ENCODE results near the gene ACSF3. TPM values are rescaled to one million over a fixed set of nuclear protein-coding genes. Genes with fewer than 3 reads are reported as not detected.
"Not testable (repeated sequence)": the region's sequence is repeated elsewhere in the genome, so short reads cannot be mapped to it uniquely, and the experiment has no call there.

Gene ACSF3
- total RNA-seq, 3 donors from 2014 or later, result 44.7 to 77.8 (median 49.6) TPM

DNA sequence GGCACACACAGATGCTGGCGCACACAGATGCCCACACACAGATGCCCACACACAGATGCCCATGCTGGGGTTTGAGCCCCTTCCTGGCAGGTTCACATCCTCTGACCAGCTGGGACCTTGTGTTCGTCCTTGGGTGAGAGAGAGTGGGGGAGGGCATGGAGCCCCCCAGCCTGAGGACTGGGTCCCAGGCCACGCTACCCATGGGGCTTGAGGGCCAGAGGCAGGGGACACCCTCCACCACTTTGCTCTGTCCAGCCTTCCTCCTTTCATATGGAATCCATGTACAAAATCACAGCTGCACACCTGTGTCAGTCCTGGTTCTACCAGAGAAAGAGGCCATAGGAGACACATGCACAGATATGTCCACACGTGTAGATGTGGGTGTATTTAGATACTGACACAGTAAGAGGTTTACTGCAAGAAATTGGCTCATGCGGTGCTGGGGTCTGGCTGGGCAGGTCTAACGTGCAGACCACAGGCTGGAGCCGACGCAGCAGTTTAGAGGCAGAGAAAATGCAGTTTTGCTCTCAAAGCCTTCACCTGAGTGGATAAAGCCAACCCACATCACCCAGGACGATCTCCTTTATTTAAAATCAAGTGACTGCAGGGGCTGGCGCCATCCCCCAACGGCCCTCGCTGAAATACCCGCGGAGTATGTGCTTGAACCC lies 95.8 kb downstream of the ACSF3 start:
- no peak overlapping the region for H3K4me3 ChIP-seq
- H3K4me1 ChIP-seq (ENCODE audit: low read depth), result no peaks in the 10 kb centered on the region
- H3K36me3 ChIP-seq (ENCODE audit: low read depth), result no peaks in the 10 kb centered on the region
- no peaks in the 10 kb centered on the region for H3K9me3 ChIP-seq
- DNase-seq, result peak in 1 of 3 donors; percentile 22
- TF ChIP-seq, protein P1, sequence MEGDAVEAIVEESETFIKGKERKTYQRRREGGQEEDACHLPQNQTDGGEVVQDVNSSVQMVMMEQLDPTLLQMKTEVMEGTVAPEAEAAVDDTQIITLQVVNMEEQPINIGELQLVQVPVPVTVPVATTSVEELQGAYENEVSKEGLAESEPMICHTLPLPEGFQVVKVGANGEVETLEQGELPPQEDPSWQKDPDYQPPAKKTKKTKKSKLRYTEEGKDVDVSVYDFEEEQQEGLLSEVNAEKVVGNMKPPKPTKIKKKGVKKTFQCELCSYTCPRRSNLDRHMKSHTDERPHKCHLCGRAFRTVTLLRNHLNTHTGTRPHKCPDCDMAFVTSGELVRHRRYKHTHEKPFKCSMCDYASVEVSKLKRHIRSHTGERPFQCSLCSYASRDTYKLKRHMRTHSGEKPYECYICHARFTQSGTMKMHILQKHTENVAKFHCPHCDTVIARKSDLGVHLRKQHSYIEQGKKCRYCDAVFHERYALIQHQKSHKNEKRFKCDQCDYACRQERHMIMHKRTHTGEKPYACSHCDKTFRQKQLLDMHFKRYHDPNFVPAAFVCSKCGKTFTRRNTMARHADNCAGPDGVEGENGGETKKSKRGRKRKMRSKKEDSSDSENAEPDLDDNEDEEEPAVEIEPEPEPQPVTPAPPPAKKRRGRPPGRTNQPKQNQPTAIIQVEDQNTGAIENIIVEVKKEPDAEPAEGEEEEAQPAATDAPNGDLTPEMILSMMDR (IDR thresholded peaks at IDR 0.05), result no peak
- intact Hi-C loops (cut with DNase I, micrococcal nuclease), result no loop called here
- no peak for ATAC-seq

DNA sequence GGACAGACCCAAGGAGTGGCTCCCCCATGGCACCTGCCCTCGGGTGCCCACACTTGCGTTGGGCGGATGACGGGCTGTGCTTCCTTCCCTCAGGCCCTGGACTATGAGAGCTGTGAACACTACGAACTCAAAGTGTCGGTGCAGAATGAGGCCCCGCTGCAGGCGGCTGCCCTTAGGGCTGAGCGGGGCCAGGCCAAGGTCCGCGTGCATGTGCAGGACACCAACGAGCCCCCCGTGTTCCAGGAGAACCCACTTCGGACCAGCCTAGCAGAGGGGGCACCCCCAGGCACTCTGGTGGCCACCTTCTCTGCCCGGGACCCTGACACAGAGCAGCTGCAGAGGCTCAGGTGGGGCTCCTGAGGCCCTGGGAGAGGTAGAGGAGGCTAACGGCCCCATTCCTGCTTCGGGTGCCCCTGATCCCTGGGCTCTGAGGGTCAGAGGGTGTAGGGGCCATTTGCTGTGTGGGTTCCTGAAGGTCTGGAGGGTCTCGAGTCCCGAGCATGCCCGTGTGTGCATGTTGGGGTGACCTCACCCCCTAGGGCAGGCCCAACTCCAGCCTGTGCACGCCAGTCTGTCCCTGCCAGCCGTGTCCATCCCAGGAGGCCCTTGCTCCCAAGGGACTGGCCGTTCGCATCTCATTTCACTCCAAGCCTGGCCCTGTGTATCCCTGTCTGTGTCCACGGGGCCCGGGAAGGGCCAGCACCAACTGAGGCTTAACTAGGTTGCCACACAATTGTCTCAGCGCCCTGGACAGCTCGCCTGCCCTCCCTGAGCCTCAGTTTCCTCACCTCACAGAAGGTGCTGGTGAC lies 96.7 kb downstream of the ACSF3 start:
- peak in 2 of 3 donors; percentile 18 to 50 for DNase-seq
- Histone ChIP-seq H3K9me3 (no peaks in the 10 kb centered on the region), H3K4me1 (ENCODE audit: low read depth) (no peaks in the 10 kb centered on the region), H3K4me3 (no peak overlapping the region), H3K36me3 (ENCODE audit: low read depth) (no peaks in the 10 kb centered on the region)
- TF ChIP-seq, protein P1 (IDR thresholded peaks at IDR 0.05), result no peak
- intact Hi-C loops (cut with DNase I, micrococcal nuclease), result no loop called here
- ATAC-seq, result no peak

DNA sequence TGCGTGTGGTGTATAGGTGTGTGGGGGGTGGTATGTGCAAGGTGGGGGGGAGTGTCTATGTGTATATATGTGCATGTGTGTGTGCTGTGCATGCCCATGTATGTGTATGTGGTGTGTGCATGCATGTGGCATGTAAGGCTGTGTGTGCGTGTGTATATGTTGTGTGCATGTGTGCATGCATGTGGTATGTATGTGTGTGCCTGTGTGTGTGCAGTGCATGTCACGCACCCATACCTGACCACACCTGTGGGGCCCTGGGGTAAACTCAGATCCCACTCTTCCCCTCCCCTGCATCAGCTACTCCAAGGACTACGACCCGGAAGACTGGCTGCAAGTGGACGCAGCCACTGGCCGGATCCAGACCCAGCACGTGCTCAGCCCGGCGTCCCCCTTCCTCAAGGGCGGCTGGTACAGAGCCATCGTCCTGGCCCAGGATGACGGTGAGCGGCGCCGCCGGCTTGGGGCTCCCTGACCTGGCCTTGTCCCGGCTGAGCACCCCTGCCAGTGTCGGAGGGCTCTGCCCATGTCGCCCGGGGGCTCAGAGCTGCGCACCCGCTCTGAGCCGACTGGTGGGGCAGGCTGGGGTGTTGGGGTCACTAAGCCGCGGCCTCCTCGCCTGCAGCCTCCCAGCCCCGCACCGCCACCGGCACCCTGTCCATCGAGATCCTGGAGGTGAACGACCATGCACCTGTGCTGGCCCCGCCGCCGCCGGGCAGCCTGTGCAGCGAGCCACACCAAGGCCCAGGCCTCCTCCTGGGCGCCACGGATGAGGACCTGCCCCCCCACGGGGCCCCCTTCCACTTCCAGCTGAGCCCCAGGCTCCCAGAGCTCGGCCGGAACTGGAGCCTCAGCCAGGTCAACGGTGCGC lies 97.6 kb downstream of the ACSF3 start:
- H3K36me3 ChIP-seq (ENCODE audit: low read depth), result no peaks in the 10 kb centered on the region
- no peaks in the 10 kb centered on the region for H3K4me1 ChIP-seq (ENCODE audit: low read depth)
- H3K9me3 ChIP-seq, result no peaks in the 10 kb centered on the region
- H3K4me3 ChIP-seq, result no peak overlapping the region
- no peak for ATAC-seq
- TF ChIP-seq, protein P1 (IDR thresholded peaks at IDR 0.05), result no peak
- intact Hi-C loops (cut with DNase I, micrococcal nuclease), result no loop called here
- peak in 2 of 3 donors; percentile 38 to 53 for DNase-seq

DNA sequence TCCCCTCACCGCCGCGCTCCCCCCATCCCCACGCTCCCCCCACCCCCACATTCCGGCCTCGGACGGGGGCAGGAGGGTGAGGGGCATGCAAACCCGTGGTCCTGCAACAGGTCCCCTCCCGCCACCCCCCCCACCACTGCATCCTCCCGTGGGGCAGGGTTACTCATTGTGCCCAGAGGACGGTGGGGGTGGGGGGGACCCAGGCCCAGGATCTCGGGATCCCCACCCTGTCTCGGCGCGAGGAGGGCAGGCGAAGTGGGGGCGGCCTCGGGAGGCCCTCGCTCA lies 98.2 kb downstream of the ACSF3 start:
- TF ChIP-seq, protein P1 (IDR thresholded peaks at IDR 0.05), result no peak
- Histone ChIP-seq H3K36me3 (ENCODE audit: low read depth) (no peaks in the 10 kb centered on the region), H3K4me3 (no peak overlapping the region), H3K9me3 (no peaks in the 10 kb centered on the region), H3K4me1 (ENCODE audit: low read depth) (no peaks in the 10 kb centered on the region)
- no peak for DNase-seq
- intact Hi-C loops (cut with DNase I, micrococcal nuclease), result no loop called here
- no peak for ATAC-seq

DNA sequence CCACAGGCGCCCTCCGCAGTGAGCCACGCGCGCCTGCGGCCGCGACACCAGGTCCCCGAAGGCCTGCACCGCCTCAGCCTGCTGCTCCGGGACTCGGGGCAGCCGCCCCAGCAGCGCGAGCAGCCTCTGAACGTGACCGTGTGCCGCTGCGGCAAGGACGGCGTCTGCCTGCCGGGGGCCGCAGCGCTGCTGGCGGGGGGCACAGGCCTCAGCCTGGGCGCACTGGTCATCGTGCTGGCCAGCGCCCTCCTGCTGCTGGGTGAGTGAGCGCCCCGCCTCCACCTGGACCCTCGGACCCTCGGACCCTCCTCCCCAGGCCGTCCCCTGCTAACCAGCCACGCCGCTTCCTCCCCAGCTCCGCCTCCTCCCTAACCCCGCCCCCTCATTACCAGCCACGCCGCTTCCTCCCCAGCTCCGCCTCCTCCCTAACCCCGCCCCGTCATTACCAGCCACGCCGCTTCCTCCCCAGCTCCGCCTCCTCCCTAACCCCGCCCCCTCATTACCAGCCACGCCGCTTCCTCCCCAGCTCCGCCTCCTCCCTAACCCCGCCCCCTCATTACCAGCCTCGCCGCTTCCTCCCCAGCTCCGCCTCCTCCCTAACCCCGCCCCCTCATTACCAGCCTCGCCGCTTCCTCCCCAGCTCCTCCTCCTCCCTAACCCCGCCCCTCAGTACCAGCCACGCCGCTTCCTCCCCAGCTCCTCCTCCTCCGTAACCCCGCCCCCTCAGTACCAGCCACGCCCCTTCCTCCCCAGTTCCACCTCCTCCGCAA lies 98.7 kb downstream of the ACSF3 start:
- ATAC-seq (peak; percentile 37), DNase-seq (peak; percentile 57 to 88 (median 76))
- H3K9me3 ChIP-seq; H3K4me1 ChIP-seq (ENCODE audit: low read depth); H3K4me3 ChIP-seq; H3K36me3 ChIP-seq (ENCODE audit: low read depth); intact Hi-C loops (cut with DNase I, micrococcal nuclease): not testable (repeated sequence)
